H1 (cell line): ENCODE measurements around the gene ABCC6.

Experiments
- CHD2 ChIP-seq: IDR thresholded peaks from 2 replicates; pipeline ENCODE4 v1.6.1; 2012; ENCODE audit warnings: low read length, improper control_type of control experiment
- EP300 ChIP-seq, 2 experiments: IDR thresholded peaks; 1 replicate in 1 of 2; 2 replicates in 1 of 2; pipeline ENCODE4 v1.6.1; 2011 to 2012; ENCODE audit warnings: low read depth in 2 of 2, low read length in 2 of 2, mild to moderate bottlenecking in 2 of 2, borderline replicate concordance in 1 of 2, inconsistent platforms in 1 of 2, moderate library complexity in 1 of 2
- FOSL1 ChIP-seq: IDR thresholded peaks from 2 replicates; pipeline ENCODE4 v1.6.1; 2011; ENCODE audit warnings: mild to moderate bottlenecking, low read depth, low read length, moderate library complexity; ENCODE audit not compliant: insufficient read depth
- GABPA ChIP-seq: IDR thresholded peaks from 2 replicates; pipeline ENCODE4 v1.6.1; 2011; ENCODE audit warnings: mild to moderate bottlenecking, low read length, moderate library complexity, borderline replicate concordance; ENCODE audit not compliant: insufficient read depth
- JUND ChIP-seq: IDR thresholded peaks from 2 replicates; pipeline ENCODE4 v1.6.1; 2011; ENCODE audit warnings: mild to moderate bottlenecking, improper control_type of control experiment, low read length
- NRF1 ChIP-seq: IDR thresholded peaks from 2 replicates; pipeline ENCODE4 v1.6.1; 2011; ENCODE audit warnings: mild to moderate bottlenecking, low read depth, low read length, improper control_type of control experiment
- POLR2A ChIP-seq, 2 experiments: IDR thresholded peaks; 1 replicate in 1 of 2; 2 replicates in 1 of 2; pipeline ENCODE4 v1.6.1; 2011; ENCODE audit warnings: low read depth in 2 of 2, low read length in 2 of 2, mild to moderate bottlenecking in 2 of 2; ENCODE audit errors: control extremely low read depth in 1 of 2
- POLR2AphosphoS5 ChIP-seq: IDR thresholded peaks from 2 replicates; pipeline ENCODE4 v1.6.1; 2011; ENCODE audit warnings: low read depth, low read length
- SRF ChIP-seq: IDR thresholded peaks from 2 replicates; pipeline ENCODE4 v1.6.1; 2011; ENCODE audit warnings: mild to moderate bottlenecking, low read depth, low read length, moderate library complexity
- TF ChIP-seq, protein P1 (sequence below), 3 experiments: IDR thresholded peaks; 1 replicate in 2 of 3; 2 replicates in 1 of 3; pipeline versions ENCODE4 v1.5.1 to v1.6.1; 2011; ENCODE audit warnings: low read length in 3 of 3, mild to moderate bottlenecking in 3 of 3, inconsistent platforms in 2 of 3, low read depth in 1 of 3, moderate library complexity in 1 of 3; ENCODE audit not compliant: insufficient read depth in 1 of 3; ENCODE audit errors: control extremely low read depth in 1 of 3
- TF ChIP-seq, protein P2 (sequence below): IDR thresholded peaks from 2 replicates; pipeline ENCODE4 v1.6.1; 2011; ENCODE audit warnings: low read length, improper control_type of control experiment

- TF ChIP-seq POLR2A (IDR thresholded peaks at IDR 0.05; ENCODE audit: control extremely low read depth in 1 of 2, low read depth in 2 of 2, low read length in 2 of 2) (no peak), SRF (no peak), NRF1 (no peak), POLR2AphosphoS5 (no peak), FOSL1 (no peak), EP300 (IDR thresholded peaks at IDR 0.05; ENCODE audit: borderline replicate concordance in 1 of 2, low read depth in 2 of 2, low read length in 2 of 2) (no peak), GABPA (no peak), CHD2 (no peak), JUND (no peak)
- TF ChIP-seq, protein P1, sequence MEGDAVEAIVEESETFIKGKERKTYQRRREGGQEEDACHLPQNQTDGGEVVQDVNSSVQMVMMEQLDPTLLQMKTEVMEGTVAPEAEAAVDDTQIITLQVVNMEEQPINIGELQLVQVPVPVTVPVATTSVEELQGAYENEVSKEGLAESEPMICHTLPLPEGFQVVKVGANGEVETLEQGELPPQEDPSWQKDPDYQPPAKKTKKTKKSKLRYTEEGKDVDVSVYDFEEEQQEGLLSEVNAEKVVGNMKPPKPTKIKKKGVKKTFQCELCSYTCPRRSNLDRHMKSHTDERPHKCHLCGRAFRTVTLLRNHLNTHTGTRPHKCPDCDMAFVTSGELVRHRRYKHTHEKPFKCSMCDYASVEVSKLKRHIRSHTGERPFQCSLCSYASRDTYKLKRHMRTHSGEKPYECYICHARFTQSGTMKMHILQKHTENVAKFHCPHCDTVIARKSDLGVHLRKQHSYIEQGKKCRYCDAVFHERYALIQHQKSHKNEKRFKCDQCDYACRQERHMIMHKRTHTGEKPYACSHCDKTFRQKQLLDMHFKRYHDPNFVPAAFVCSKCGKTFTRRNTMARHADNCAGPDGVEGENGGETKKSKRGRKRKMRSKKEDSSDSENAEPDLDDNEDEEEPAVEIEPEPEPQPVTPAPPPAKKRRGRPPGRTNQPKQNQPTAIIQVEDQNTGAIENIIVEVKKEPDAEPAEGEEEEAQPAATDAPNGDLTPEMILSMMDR (IDR thresholded peaks at IDR 0.05; ENCODE audit: control extremely low read depth in 1 of 3, insufficient read depth in 1 of 3, low read depth in 1 of 3, low read length in 3 of 3): no peak
- TF ChIP-seq, protein P2, sequence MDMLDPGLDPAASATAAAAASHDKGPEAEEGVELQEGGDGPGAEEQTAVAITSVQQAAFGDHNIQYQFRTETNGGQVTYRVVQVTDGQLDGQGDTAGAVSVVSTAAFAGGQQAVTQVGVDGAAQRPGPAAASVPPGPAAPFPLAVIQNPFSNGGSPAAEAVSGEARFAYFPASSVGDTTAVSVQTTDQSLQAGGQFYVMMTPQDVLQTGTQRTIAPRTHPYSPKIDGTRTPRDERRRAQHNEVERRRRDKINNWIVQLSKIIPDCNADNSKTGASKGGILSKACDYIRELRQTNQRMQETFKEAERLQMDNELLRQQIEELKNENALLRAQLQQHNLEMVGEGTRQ: no peak
These were observed 98.9 kb downstream of the ABCC6 start for GRCh38 chr16:16124438-16124837.
